Liver (tissue), 9 donors: ENCODE data around the gene U2AF2. TPM values are rescaled to one million over a fixed set of nuclear protein-coding genes. Genes with fewer than 3 reads are reported as not detected.

ENCODE experiments used
- DNase-seq: peaks from one replicate; pipeline ENCODE4 v3.0.0-alpha.2; 2017; ENCODE audit warnings: low spot score
- H3K27ac ChIP-seq, 2 donors: one replicate each; pipeline ENCODE4 v1.7.0; 2013; ENCODE audit warnings: inconsistent platforms in 2 of 2, low read length in 2 of 2, control low read depth in 1 of 2, low read depth in 1 of 2, mild to moderate bottlenecking in 1 of 2
- H3K27me3 ChIP-seq, 4 donors: one replicate each; pipeline versions ENCODE4 v1.6.1 to v1.7.0; 2013; ENCODE audit warnings: low read length in 3 of 4, inconsistent platforms in 1 of 4, mild to moderate bottlenecking in 1 of 4, moderate library complexity in 1 of 4; ENCODE audit not compliant: control insufficient read depth in 4 of 4, insufficient read depth in 4 of 4
- H3K36me3 ChIP-seq, 4 donors: one replicate each; pipeline versions ENCODE4 v1.6.1 to v1.7.0; 2013; ENCODE audit warnings: low read length in 3 of 4, mild to moderate bottlenecking in 3 of 4, low read depth in 1 of 4, moderate library complexity in 1 of 4; ENCODE audit not compliant: control insufficient read depth in 4 of 4, insufficient read depth in 3 of 4
- H3K4me1 ChIP-seq, 4 donors: one replicate each; pipeline versions ENCODE4 v1.6.1 to v1.7.0; 2013; ENCODE audit warnings: low read length in 3 of 4, mild to moderate bottlenecking in 3 of 4, moderate library complexity in 1 of 4; ENCODE audit not compliant: control insufficient read depth in 4 of 4, insufficient read depth in 4 of 4
- H3K4me3 ChIP-seq, 3 donors: one replicate each; pipeline versions ENCODE4 v1.6.1 to v1.7.0; 2013; ENCODE audit warnings: low read length in 3 of 3, control low read depth in 1 of 3, low read depth in 1 of 3, mild to moderate bottlenecking in 1 of 3
- H3K9ac ChIP-seq, 2 donors: one replicate each; pipeline ENCODE4 v1.7.0; 2013; ENCODE audit warnings: low read length in 2 of 2, mild to moderate bottlenecking in 2 of 2, moderate library complexity in 2 of 2, control low read depth in 1 of 2, low read depth in 1 of 2
- H3K9me3 ChIP-seq, 4 donors: one replicate each; pipeline versions ENCODE4 v1.6.1 to v1.7.0; 2013; ENCODE audit warnings: low read length in 3 of 4; ENCODE audit not compliant: control insufficient read depth in 4 of 4
- EGR1 ChIP-seq, 2 donors: IDR thresholded peaks; 2 replicates each; pipeline ENCODE4 v1.6.1; 2016 to 2018; ENCODE audit warnings: antibody characterized with exemption in 2 of 2, low read depth in 2 of 2
- FOXA1 ChIP-seq: IDR thresholded peaks from 2 replicates; pipeline ENCODE4 v1.6.1; 2016; ENCODE audit warnings: antibody characterized with exemption
- FOXA2 ChIP-seq: IDR thresholded peaks from 2 replicates; pipeline ENCODE4 v1.6.1; 2016; ENCODE audit warnings: antibody characterized with exemption
- GABPA ChIP-seq, 2 donors: IDR thresholded peaks in 1 of 2; conservative IDR thresholded peaks in 1 of 2; 2 replicates each; pipeline ENCODE4 v1.6.1; 2016; ENCODE audit warnings: antibody characterized with exemption in 2 of 2, mild to moderate bottlenecking in 1 of 2, moderate library complexity in 1 of 2
- HNF4A ChIP-seq, 2 donors: conservative IDR thresholded peaks; 2 replicates each; pipeline ENCODE4 v1.6.1; 2016; ENCODE audit warnings: antibody characterized with exemption in 2 of 2, mild to moderate bottlenecking in 2 of 2
- HNF4G ChIP-seq: IDR thresholded peaks from 2 replicates; pipeline ENCODE4 v1.6.1; 2016; ENCODE audit warnings: antibody characterized with exemption
- NR2F2 ChIP-seq: IDR thresholded peaks from 2 replicates; pipeline ENCODE4 v1.6.1; 2016; ENCODE audit warnings: antibody characterized with exemption
- RAD21 ChIP-seq, 2 donors: IDR thresholded peaks; 2 replicates each; pipeline ENCODE4 v1.6.1; 2016; ENCODE audit warnings: antibody characterized with exemption in 2 of 2, mild to moderate bottlenecking in 2 of 2
- SP1 ChIP-seq: IDR thresholded peaks from 2 replicates; pipeline ENCODE4 v1.6.1; 2018; ENCODE audit warnings: antibody characterized with exemption, mild to moderate bottlenecking
- TAF1 ChIP-seq: conservative IDR thresholded peaks from 2 replicates; pipeline ENCODE4 v1.6.1; 2016; ENCODE audit warnings: antibody characterized with exemption, mild to moderate bottlenecking
- YY1 ChIP-seq: IDR thresholded peaks from 2 replicates; pipeline ENCODE4 v1.6.1; 2016; ENCODE audit warnings: antibody characterized with exemption, mild to moderate bottlenecking
- WGBS: extraction: QIAGEN DNeasy Blood & Tissue Kit; methylation state at CpG from one replicate; pipeline ENCODE4 v1.1.7; 2013; 5-methylcytosine and 5-hydroxymethylcytosine counted together
- polyA plus RNA-seq, 2 donors: library from polyadenylated mRNA; stranded (reverse) in 1 of 2; unstranded in 1 of 2; fragments of 200-250 nt in 1 of 2; fragments of >200 nt in 1 of 2; fragmentation: Nextera tagmentation in 1 of 2; extraction: Ambion mirVana in 1 of 2; gene quantifications; one replicate each; pipeline versions ENCODE4 v1.2.1 to v1.2.3, GENCODE V29; 2013 to 2015
- total RNA-seq, 2 donors: library from RNA; depleted of rRNA; stranded (reverse); fragments of >200 nt; gene quantifications; one replicate each; pipeline ENCODE4 v1.2.3, GENCODE V29; 2014
- TF ChIP-seq, protein P1 (sequence below): IDR thresholded peaks from 2 replicates; pipeline ENCODE4 v1.6.1; 2016; ENCODE audit warnings: antibody characterized with exemption, mild to moderate bottlenecking
- TF ChIP-seq, protein P2 (sequence below): IDR thresholded peaks from 2 replicates; pipeline ENCODE4 v1.6.1; 2016; ENCODE audit warnings: antibody characterized with exemption
- TF ChIP-seq, protein P3 (sequence below): IDR thresholded peaks from 2 replicates; pipeline ENCODE4 v1.6.1; 2016; ENCODE audit warnings: antibody characterized with exemption
- TF ChIP-seq, protein P4 (sequence below): IDR thresholded peaks from 2 replicates; pipeline ENCODE4 v1.6.1; 2016; ENCODE audit warnings: antibody characterized with exemption
- TF ChIP-seq, protein P5 (sequence below): fragments of 150-350 bp; IDR thresholded peaks from 2 replicates; pipeline ENCODE4 v1.5.1; 2017; ENCODE audit warnings: improper control_type of control experiment, low read depth, low read length; ENCODE audit not compliant: missing input control
- donor health status: healthy.
- donor health status: healthy.
- donor health status: healthy.
- donor health status: healthy.
- donor health status: healthy.

Gene U2AF2
- total and polyA plus RNA-seq, 4 donors: 8.6 to 66.6 (median 51.2) TPM

DNA sequence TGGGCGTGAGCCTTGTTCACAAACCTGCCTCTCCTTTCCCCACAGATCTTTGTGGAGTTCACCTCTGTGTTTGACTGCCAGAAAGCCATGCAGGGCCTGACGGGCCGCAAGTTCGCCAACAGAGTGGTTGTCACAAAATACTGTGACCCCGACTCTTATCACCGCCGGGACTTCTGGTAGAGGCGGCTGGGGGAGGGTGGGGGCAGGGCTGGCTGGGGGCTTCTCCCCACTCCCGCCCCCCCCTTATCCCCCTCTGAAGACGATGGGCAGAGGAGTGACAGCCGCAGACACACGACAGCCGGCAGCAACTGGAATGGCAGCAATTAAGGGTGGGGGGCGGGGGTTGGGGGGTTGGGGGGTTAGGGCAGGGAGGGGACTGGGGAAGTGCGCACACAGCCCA is 19.1 kb downstream of the U2AF2 start:
- H3K9me3 ChIP-seq: no peaks in the 10 kb centered on the region
- no peak overlapping the region for H3K9ac ChIP-seq
- H3K27me3 ChIP-seq: no peaks in the 10 kb centered on the region
- peaks cover 7 to 32% (median 19%) of the 10 kb centered on the region in 4 donors for H3K36me3 ChIP-seq
- peaks cover 7 to 56% (median 45%) of the 10 kb centered on the region in 4 donors for H3K4me1 ChIP-seq
- H3K4me3 ChIP-seq: no peak overlapping the region
- H3K27ac ChIP-seq: no peak overlapping the region
- TF ChIP-seq FOXA1: no peak
- TF ChIP-seq, protein P1, sequence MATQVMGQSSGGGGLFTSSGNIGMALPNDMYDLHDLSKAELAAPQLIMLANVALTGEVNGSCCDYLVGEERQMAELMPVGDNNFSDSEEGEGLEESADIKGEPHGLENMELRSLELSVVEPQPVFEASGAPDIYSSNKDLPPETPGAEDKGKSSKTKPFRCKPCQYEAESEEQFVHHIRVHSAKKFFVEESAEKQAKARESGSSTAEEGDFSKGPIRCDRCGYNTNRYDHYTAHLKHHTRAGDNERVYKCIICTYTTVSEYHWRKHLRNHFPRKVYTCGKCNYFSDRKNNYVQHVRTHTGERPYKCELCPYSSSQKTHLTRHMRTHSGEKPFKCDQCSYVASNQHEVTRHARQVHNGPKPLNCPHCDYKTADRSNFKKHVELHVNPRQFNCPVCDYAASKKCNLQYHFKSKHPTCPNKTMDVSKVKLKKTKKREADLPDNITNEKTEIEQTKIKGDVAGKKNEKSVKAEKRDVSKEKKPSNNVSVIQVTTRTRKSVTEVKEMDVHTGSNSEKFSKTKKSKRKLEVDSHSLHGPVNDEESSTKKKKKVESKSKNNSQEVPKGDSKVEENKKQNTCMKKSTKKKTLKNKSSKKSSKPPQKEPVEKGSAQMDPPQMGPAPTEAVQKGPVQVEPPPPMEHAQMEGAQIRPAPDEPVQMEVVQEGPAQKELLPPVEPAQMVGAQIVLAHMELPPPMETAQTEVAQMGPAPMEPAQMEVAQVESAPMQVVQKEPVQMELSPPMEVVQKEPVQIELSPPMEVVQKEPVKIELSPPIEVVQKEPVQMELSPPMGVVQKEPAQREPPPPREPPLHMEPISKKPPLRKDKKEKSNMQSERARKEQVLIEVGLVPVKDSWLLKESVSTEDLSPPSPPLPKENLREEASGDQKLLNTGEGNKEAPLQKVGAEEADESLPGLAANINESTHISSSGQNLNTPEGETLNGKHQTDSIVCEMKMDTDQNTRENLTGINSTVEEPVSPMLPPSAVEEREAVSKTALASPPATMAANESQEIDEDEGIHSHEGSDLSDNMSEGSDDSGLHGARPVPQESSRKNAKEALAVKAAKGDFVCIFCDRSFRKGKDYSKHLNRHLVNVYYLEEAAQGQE: no peak
- no peak for TF ChIP-seq GABPA (IDR thresholded peaks at IDR 0.05 in 1 of 2, conservative IDR thresholded peaks at IDR 0.05 in 1 of 2)
- TF ChIP-seq, protein P2, sequence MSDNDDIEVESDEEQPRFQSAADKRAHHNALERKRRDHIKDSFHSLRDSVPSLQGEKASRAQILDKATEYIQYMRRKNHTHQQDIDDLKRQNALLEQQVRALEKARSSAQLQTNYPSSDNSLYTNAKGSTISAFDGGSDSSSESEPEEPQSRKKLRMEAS: no peak
- TF ChIP-seq YY1: no peak
- TF ChIP-seq, protein P3, sequence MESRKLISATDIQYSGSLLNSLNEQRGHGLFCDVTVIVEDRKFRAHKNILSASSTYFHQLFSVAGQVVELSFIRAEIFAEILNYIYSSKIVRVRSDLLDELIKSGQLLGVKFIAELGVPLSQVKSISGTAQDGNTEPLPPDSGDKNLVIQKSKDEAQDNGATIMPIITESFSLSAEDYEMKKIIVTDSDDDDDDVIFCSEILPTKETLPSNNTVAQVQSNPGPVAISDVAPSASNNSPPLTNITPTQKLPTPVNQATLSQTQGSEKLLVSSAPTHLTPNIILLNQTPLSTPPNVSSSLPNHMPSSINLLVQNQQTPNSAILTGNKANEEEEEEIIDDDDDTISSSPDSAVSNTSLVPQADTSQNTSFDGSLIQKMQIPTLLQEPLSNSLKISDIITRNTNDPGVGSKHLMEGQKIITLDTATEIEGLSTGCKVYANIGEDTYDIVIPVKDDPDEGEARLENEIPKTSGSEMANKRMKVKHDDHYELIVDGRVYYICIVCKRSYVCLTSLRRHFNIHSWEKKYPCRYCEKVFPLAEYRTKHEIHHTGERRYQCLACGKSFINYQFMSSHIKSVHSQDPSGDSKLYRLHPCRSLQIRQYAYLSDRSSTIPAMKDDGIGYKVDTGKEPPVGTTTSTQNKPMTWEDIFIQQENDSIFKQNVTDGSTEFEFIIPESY: no peak
- no peak for TF ChIP-seq HNF4A (conservative IDR thresholded peaks at IDR 0.05)
- no peak for TF ChIP-seq SP1
- no peak for TF ChIP-seq EGR1 (IDR thresholded peaks at IDR 0.05; ENCODE audit: low read depth in 2 of 2)
- TF ChIP-seq NR2F2: no peak
- no peak for TF ChIP-seq RAD21 (IDR thresholded peaks at IDR 0.05)
- no peak for TF ChIP-seq TAF1
- TF ChIP-seq, protein P4, sequence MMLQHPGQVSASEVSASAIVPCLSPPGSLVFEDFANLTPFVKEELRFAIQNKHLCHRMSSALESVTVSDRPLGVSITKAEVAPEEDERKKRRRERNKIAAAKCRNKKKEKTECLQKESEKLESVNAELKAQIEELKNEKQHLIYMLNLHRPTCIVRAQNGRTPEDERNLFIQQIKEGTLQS: no peak
- TF ChIP-seq FOXA2: no peak
- 82% methylated on average over 15 of the region's 15 CpGs for WGBS
- DNase-seq: no peak

DNA sequence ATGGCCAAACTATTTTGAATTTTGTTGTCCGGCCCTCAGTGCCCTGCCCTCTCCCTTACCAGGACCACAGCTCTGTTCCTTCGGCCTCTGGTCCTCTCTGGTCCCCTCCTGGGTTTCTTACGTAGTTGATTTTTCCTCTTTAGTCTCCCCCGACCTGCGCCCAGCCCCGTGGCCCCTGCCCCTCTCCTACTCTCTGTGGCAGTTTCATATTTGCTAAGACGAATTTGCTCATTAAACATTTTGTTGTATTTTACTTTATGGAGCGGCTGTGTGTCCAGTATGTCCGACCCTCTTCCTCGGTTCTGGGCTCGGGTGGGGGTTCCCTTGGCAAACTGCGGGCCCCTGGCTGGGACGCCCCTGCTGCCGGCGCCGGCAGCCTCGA is 19.6 kb downstream of the U2AF2 start:
- peaks cover 7 to 32% (median 16%) of the 10 kb centered on the region in 4 donors for H3K36me3 ChIP-seq
- H3K27ac ChIP-seq: peak overlapping the region; percentile 80 to 89
- 24% methylated on average over 17 of the region's 17 CpGs for WGBS
- H3K9ac ChIP-seq: no peak overlapping the region
- TF ChIP-seq YY1 (no peak), GABPA (IDR thresholded peaks at IDR 0.05 in 1 of 2, conservative IDR thresholded peaks at IDR 0.05 in 1 of 2) (no peak), EGR1 (IDR thresholded peaks at IDR 0.05; ENCODE audit: low read depth in 2 of 2) (no peak), RAD21 (IDR thresholded peaks at IDR 0.05) (no peak), FOXA1 (no peak), HNF4G (no peak), FOXA2 (no peak), SP1 (no peak), HNF4A (conservative IDR thresholded peaks at IDR 0.05) (no peak)
- TF ChIP-seq, protein P1: no peak
- TF ChIP-seq, protein P5, sequence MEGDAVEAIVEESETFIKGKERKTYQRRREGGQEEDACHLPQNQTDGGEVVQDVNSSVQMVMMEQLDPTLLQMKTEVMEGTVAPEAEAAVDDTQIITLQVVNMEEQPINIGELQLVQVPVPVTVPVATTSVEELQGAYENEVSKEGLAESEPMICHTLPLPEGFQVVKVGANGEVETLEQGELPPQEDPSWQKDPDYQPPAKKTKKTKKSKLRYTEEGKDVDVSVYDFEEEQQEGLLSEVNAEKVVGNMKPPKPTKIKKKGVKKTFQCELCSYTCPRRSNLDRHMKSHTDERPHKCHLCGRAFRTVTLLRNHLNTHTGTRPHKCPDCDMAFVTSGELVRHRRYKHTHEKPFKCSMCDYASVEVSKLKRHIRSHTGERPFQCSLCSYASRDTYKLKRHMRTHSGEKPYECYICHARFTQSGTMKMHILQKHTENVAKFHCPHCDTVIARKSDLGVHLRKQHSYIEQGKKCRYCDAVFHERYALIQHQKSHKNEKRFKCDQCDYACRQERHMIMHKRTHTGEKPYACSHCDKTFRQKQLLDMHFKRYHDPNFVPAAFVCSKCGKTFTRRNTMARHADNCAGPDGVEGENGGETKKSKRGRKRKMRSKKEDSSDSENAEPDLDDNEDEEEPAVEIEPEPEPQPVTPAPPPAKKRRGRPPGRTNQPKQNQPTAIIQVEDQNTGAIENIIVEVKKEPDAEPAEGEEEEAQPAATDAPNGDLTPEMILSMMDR: no peak
- TF ChIP-seq, protein P4: no peak
- H3K9me3 ChIP-seq: no peaks in the 10 kb centered on the region
- H3K4me3 ChIP-seq: peak overlapping the region in 2 of 3 donors; percentile 6 to 95
- H3K4me1 ChIP-seq: peaks cover 7 to 62% (median 50%) of the 10 kb centered on the region in 4 donors
- H3K27me3 ChIP-seq: no peaks in the 10 kb centered on the region
- no peak for DNase-seq
